ENCODE results near the gene L3MBTL1. TPM values are rescaled to one million over a fixed set of nuclear protein-coding genes. Genes with fewer than 3 reads are reported as not detected.

Gene L3MBTL1
- total RNA-seq, 1 experiment from 2014 or later: 8.4 TPM

DNA sequence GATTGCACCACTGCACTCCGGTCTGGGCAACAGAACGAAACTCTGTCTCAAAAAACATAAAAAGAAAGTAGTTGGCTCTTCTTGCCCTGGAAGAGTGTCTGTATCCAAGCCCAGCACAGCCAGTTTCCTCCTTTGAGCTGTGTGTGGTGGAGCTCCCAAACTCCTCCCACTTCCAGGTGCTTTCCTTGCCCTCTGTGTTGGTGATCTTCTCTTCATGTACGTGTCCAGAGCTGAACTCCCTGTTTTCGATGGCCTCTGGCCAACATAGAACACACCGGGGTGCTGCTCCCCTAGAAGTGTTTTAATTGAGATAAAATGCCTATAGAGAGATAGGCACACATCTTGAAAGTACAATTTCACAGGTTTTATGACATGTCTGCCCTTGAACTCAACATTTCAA lies 34.7 kb downstream of the L3MBTL1 start:
- intact Hi-C loops (cut with micrococcal nuclease; ENCODE audit: unreplicated experiment): no loop called here
- CTCF ChIA-PET: interaction anchor here (0.6 to 1.1 kb wide), 2 partner anchors 116 to 150 kb away, joined by 3 read pairs; no protein-coding TSS in a partner anchor
- no peaks in the 10 kb centered on the region for H3K27me3 Mint-ChIP-seq (ENCODE audit: insufficient read depth, unreplicated experiment)
- peaks cover under 1% of the 10 kb centered on the region for H3K36me3 Mint-ChIP-seq (ENCODE audit: insufficient read depth, unreplicated experiment)
- no peaks in the 10 kb centered on the region for H3K4me1 Mint-ChIP-seq (ENCODE audit: low read depth, unreplicated experiment)
- 0 out of 2 replicates have a peak, but pooled peaks cover 2% of the 10 kb centered on the region for H3K36me3 ChIP-seq (ENCODE audit: control insufficient read depth, insufficient read depth, low read length)
- H3K27me3 ChIP-seq (replicated peaks; ENCODE audit: control insufficient read depth, insufficient read depth, low read length): no peaks in the 10 kb centered on the region
- peaks cover 12% of the 10 kb centered on the region for H3K9me3 Mint-ChIP-seq (ENCODE audit: unreplicated experiment)
- POLR2A ChIA-PET: interaction anchor here (0.6 kb wide), 1 partner anchor 165 kb away, joined by 4 read pairs; no protein-coding TSS in a partner anchor
- BruUV-seq (replicated peaks): no TSS peak
- no peak overlapping the region for H3K27ac Mint-ChIP-seq (ENCODE audit: unreplicated experiment)
- TF ChIP-seq, protein P1, sequence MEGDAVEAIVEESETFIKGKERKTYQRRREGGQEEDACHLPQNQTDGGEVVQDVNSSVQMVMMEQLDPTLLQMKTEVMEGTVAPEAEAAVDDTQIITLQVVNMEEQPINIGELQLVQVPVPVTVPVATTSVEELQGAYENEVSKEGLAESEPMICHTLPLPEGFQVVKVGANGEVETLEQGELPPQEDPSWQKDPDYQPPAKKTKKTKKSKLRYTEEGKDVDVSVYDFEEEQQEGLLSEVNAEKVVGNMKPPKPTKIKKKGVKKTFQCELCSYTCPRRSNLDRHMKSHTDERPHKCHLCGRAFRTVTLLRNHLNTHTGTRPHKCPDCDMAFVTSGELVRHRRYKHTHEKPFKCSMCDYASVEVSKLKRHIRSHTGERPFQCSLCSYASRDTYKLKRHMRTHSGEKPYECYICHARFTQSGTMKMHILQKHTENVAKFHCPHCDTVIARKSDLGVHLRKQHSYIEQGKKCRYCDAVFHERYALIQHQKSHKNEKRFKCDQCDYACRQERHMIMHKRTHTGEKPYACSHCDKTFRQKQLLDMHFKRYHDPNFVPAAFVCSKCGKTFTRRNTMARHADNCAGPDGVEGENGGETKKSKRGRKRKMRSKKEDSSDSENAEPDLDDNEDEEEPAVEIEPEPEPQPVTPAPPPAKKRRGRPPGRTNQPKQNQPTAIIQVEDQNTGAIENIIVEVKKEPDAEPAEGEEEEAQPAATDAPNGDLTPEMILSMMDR (IDR thresholded peaks at IDR 0.05; ENCODE audit: insufficient read depth in 1 of 2, low read depth in 1 of 2, low read length in 1 of 2, severe bottlenecking in 1 of 2, unreplicated experiment in 1 of 2): no peak
- peak in 1 of 2 experiments; percentile 28 for DNase-seq
- no peaks in the 10 kb centered on the region for H3K4me1 ChIP-seq
- H3K4me3 Mint-ChIP-seq (ENCODE audit: unreplicated experiment): no peak overlapping the region
- no peak overlapping the region for H3K4me3 ChIP-seq (ENCODE audit: low read depth, low read length)
- peaks cover under 1% of the 10 kb centered on the region for H3K9me3 ChIP-seq

DNA sequence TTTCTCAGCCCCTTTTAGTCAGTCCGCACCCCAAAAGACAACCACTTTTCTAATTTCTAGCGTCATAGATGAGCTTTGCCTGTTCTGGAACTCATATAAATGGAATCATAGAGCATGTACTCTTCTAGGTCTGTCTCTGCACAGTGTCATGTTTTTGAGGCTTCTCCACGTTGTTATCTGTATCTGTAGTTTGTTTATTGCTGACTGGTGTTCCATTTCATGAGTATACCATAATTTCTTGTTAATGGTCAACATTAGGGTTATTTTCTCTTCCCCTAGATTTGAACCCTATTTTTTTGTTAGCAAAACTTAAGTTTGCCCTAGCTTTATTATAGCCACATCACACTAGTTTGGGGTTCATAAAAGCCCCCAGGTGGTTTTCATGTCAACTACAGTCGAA lies 35.2 kb downstream of the L3MBTL1 start:
- BruUV-seq (replicated peaks): no TSS peak

DNA sequence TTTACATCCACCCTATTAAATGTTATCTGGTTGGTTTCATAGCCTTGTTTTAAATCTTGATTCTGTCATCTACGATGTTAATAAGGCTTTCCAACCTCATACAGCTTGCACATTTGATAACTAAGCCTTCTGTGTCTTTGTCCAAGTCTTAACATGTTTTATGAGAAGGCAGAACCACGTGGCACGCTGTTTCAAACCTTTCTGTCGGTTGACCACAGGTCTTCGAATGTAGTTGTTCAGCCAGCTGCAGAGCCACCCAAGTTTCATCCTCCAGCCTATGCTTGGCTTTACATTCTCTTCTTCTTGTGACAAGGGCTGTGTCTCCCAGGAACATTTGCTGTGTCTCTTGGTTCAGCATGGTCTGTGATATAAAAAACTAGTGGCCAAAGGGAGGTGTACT lies 35.6 kb downstream of the L3MBTL1 start:
- POLR2A ChIA-PET: no interaction called here
- no peaks in the 10 kb centered on the region for H3K27me3 Mint-ChIP-seq (ENCODE audit: insufficient read depth, unreplicated experiment)
- intact Hi-C loops (cut with micrococcal nuclease; ENCODE audit: unreplicated experiment): no loop called here
- no peak overlapping the region for H3K4me3 Mint-ChIP-seq (ENCODE audit: unreplicated experiment)
- DNase-seq: peak in 1 of 2 experiments; percentile 23
- no peaks in the 10 kb centered on the region for H3K4me1 ChIP-seq
- TF ChIP-seq, protein P1 (IDR thresholded peaks at IDR 0.05; ENCODE audit: insufficient read depth in 1 of 2, low read depth in 1 of 2, low read length in 1 of 2, severe bottlenecking in 1 of 2, unreplicated experiment in 1 of 2): no peak
- no TSS peak for BruUV-seq (replicated peaks)
- H3K36me3 ChIP-seq (ENCODE audit: control insufficient read depth, insufficient read depth, low read length): 0 out of 2 replicates have a peak, but pooled peaks cover 2% of the 10 kb centered on the region
- H3K9me3 ChIP-seq: peaks cover 4% of the 10 kb centered on the region
- no peak overlapping the region for H3K4me3 ChIP-seq (ENCODE audit: low read depth, low read length)
- H3K9me3 Mint-ChIP-seq (ENCODE audit: unreplicated experiment): peaks cover 21% of the 10 kb centered on the region
- H3K36me3 Mint-ChIP-seq (ENCODE audit: insufficient read depth, unreplicated experiment): peaks cover 5% of the 10 kb centered on the region
- no peaks in the 10 kb centered on the region for H3K27me3 ChIP-seq (replicated peaks; ENCODE audit: control insufficient read depth, insufficient read depth, low read length)
- CTCF ChIA-PET: no interaction called here
- no peaks in the 10 kb centered on the region for H3K4me1 Mint-ChIP-seq (ENCODE audit: low read depth, unreplicated experiment)
- no peak overlapping the region for H3K27ac Mint-ChIP-seq (ENCODE audit: unreplicated experiment)

More for the DNA sequence above, 35.2 kb downstream of the L3MBTL1 start:
- Mint-ChIP-seq H3K9me3 (ENCODE audit: unreplicated experiment) (peaks cover 17% of the 10 kb centered on the region), H3K36me3 (ENCODE audit: insufficient read depth, unreplicated experiment) (peaks cover 5% of the 10 kb centered on the region), H3K4me1 (ENCODE audit: low read depth, unreplicated experiment) (no peaks in the 10 kb centered on the region), H3K27me3 (ENCODE audit: insufficient read depth, unreplicated experiment) (no peaks in the 10 kb centered on the region), H3K4me3 (ENCODE audit: unreplicated experiment) (no peak overlapping the region), H3K27ac (ENCODE audit: unreplicated experiment) (no peak overlapping the region)
- no peaks in the 10 kb centered on the region for H3K27me3 ChIP-seq (replicated peaks; ENCODE audit: control insufficient read depth, insufficient read depth, low read length)
- no peak overlapping the region for H3K4me3 ChIP-seq (ENCODE audit: low read depth, low read length)
- intact Hi-C loops (cut with micrococcal nuclease; ENCODE audit: unreplicated experiment): no loop called here
- no peaks in the 10 kb centered on the region for H3K4me1 ChIP-seq
- 0 out of 2 replicates have a peak, but pooled peaks cover 2% of the 10 kb centered on the region for H3K36me3 ChIP-seq (ENCODE audit: control insufficient read depth, insufficient read depth, low read length)
- CTCF ChIA-PET: interaction anchor here (1.1 kb wide), 1 partner anchor 149 kb away, joined by 3 read pairs; no protein-coding TSS in a partner anchor
- peaks cover 4% of the 10 kb centered on the region for H3K9me3 ChIP-seq
- TF ChIP-seq, protein P1 (IDR thresholded peaks at IDR 0.05; ENCODE audit: insufficient read depth in 1 of 2, low read depth in 1 of 2, low read length in 1 of 2, severe bottlenecking in 1 of 2, unreplicated experiment in 1 of 2): no peak
- no peak for DNase-seq
- POLR2A ChIA-PET: interaction anchor here (0.6 kb wide), 1 partner anchor 164 kb away, joined by 4 read pairs; no protein-coding TSS in a partner anchor

All from Caco-2 (cell line).